ENCODE data around the gene ENTPD8.

GRCh38 chr9:137421838-137422603 lies 19.1 kb downstream of the ENTPD8 start:
- TF ChIP-seq, protein P1, sequence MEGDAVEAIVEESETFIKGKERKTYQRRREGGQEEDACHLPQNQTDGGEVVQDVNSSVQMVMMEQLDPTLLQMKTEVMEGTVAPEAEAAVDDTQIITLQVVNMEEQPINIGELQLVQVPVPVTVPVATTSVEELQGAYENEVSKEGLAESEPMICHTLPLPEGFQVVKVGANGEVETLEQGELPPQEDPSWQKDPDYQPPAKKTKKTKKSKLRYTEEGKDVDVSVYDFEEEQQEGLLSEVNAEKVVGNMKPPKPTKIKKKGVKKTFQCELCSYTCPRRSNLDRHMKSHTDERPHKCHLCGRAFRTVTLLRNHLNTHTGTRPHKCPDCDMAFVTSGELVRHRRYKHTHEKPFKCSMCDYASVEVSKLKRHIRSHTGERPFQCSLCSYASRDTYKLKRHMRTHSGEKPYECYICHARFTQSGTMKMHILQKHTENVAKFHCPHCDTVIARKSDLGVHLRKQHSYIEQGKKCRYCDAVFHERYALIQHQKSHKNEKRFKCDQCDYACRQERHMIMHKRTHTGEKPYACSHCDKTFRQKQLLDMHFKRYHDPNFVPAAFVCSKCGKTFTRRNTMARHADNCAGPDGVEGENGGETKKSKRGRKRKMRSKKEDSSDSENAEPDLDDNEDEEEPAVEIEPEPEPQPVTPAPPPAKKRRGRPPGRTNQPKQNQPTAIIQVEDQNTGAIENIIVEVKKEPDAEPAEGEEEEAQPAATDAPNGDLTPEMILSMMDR (CRISPR knock-in tag; IDR thresholded peaks at IDR 0.05): no peak
- TF ChIP-seq MAZ (IDR thresholded peaks at IDR 0.05; ENCODE audit: borderline replicate concordance, low read depth, low read length): no peak
- no peak for TF ChIP-seq MAZ (CRISPR knock-in tag; IDR thresholded peaks at IDR 0.05; ENCODE audit: low read depth)
- TF ChIP-seq, protein P2, sequence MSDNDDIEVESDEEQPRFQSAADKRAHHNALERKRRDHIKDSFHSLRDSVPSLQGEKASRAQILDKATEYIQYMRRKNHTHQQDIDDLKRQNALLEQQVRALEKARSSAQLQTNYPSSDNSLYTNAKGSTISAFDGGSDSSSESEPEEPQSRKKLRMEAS (IDR thresholded peaks at IDR 0.05): no peak
